HG03432 (cell line): ENCODE measurements around the gene KMT2C.

ENCODE experiments used
- ATAC-seq: cut with Tn5 transposase; IDR thresholded peaks from one replicate; pipeline ENCODE4 v1.9.1; 2021; ENCODE audit warnings: mild to moderate bottlenecking, moderate library complexity; ENCODE audit not compliant: unreplicated experiment

The KMT2C gene

DNA sequence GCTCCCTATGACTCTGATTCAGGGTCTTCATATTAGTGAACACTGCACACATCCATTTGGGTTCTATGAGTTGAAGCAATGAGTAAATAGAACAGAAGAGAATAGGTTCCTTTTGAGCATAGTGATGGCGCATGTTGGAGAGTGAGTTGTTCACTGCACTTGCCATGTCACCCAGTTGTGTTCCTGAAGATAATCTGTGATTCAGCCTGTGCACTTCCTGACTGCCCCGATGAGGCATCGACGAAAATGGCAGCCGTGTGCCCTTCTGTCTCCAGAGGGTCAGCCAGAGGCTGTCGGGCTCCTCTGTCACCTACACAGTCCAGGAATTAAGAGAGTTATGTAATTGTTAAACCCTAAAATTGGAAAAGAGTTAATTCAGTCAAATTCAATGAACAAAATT is 315.6 kb downstream of the KMT2C start:
- ATAC-seq, result no peak

DNA sequence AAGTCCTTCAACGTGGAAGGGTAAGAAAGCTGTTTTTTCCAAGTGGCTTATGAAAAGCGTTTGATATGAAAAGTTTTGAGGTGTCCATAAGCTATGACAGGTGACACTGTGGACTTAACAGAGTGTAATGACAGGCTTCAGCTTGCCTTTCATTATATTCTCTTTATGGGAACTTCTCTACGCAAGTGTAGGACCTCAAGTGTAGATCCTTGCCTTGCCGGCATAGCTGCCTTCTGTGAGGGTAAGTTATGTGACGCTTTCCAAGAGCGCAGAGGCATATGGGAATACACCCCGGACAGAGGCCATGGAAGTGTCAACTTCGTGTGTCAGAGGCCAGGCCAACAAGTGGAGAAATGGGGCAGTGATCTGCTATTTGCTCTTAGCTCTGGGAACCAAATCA is 318.4 kb downstream of the KMT2C start:
- no peak for ATAC-seq

DNA sequence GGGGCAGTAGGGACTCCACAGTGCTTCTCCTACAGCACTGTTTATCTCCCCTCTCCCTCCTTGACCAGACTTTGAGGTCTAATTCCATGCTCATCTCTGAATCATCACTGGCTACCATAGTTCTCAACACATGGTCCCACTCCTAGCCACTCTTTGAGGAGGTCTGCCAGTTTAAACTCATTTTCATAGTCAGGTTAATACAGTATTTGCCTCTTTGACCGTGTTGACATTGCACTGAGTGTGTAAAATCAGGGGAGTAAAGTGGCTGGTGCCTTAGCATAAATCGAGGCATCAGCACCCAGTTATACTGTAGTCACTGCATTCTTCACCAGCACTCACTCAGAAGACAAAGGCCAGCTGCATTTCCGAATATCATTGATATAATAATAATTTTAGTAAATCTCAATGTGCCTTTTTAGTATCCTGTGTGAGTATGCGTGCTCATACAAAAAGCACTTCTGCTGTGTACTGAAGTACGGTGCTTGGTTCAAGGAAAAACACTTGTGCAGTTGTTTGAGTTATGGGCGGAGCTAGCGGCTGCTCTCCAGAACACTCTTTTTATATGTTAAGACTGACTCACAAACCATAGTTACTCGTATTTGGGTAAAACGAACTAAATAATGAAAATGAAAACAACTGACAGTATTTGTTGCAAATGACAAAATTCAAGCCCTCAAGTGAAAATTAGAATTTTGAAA is 320.6 kb downstream of the KMT2C start:
- no peak for ATAC-seq

DNA sequence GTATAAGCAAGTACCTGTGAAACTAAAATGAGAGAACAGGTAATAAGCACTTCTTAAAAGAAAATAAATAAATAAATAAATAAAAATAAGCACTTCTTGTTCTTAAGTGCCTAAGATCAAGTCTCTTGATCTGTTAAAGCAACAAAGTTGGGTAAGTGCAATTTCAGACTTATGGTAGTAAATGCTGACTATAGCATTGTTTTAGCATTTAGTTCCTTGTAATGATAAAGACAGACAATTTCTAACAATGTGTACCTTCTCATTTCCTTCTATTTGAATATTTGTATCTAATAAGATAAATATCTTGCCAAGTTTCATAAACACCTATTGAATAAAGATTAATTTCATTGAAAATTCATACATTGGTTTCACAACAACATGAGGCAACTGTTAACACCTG is 323.0 kb downstream of the KMT2C start:
- no peak for ATAC-seq

DNA sequence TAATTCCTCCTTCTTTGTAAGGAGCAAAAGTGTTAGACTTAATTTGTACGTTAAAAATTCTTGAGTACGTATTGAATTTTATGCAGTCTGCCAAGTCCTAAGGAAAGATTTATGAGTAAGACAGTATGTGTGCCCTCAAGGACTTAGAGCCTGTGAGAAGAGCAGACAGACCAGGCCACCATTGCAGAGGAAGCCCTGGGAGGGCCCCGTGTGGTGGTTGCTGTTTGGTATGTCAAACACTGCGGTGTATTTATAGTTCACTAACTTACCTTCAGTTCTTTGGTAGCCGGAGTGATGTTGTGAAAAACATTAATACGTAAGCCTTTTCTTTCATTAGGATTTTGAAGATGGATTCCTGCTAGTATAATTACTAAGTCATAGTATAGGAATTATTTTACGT is 327.4 kb downstream of the KMT2C start:
- ATAC-seq, result no peak

DNA sequence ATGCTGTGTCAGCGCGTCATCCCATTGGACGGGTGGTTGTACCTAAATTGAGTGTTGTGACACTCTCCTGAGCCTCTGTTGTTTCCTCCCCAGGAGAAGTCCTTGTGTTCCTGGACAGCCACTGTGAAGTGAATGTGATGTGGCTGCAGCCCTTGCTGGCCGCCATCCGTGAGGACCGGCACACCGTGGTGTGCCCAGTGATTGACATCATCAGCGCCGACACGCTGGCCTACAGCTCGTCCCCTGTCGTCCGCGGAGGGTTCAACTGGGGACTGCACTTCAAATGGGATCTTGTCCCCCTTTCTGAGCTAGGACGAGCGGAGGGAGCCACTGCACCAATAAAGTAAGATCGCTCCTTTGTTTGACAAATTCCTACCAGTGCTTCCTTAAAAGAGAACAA is 327.9 kb downstream of the KMT2C start:
- no peak for ATAC-seq

DNA sequence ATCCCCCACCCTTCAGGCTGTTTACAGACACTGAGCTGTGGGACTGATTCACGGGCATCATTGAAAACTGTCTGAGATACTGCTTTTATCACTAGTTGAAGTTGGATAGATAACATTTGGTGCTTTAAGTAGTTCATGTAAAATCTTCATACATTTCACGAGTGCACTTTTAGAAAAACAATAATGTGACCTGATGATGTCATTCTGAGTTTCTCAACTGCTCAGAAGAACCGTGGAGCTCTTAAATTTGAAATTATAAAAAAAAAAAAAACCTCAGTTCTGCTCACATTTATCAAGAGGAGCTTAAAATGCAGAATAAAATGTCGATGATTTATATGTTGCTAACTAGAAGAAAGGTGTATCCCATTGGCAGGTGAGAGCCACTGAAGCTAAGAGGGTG is 328.8 kb downstream of the KMT2C start:
- no peak for ATAC-seq

DNA sequence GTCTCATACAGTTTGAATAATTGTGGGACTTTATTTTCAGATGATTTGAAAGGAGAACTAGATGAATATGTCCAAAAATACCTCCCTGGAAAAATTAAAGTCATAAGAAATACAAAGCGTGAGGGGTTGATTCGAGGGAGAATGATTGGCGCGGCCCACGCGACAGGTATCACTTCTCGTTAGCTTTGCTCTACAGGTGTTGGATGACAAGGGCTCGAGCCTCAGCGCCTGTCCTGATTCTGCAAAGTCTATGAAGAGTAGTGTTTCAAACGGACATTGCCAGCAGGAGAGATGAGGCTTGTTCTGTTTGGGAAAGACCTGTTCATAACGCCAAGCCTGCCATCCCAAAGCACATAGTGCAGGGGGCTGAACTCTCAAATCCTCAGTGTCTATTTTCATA is 330.6 kb downstream of the KMT2C start:
- no peak for ATAC-seq

DNA sequence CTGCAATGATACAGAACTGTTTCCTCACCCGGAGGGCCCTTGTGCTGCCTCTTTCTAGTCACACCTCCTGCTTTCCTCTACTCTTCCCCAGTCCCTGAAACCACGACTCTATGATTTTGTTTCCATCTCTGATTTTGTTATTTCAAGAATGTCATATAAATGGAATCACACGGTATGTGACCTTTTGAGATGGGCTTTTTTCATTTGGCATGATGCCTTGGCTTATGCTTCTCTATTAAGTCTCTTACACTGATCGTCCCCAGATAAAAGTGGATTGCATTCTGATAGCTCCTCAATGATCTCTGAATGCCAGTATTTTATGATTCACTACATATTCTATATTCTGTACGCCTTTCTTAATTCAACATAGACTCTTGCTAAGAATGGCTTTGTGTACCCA is 332.1 kb downstream of the KMT2C start:
- ATAC-seq, result no peak

DNA sequence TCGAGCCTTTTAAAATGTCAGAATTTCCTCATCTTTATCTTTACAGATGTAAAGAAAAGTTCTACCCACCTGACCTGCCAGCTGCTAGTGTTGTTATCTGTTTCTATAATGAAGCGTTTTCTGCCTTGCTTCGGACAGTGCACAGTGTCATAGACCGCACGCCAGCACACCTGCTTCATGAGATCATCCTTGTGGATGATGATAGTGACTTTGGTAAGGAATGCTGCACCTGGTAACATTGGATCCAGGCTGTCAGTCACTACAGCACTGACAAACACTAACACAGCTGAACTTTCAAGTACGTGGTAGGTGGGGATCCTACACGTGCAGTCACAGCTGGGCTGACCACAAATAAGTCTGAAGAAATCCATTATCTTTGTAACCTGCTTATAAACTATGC is 332.7 kb downstream of the KMT2C start:
- ATAC-seq, result no peak

DNA sequence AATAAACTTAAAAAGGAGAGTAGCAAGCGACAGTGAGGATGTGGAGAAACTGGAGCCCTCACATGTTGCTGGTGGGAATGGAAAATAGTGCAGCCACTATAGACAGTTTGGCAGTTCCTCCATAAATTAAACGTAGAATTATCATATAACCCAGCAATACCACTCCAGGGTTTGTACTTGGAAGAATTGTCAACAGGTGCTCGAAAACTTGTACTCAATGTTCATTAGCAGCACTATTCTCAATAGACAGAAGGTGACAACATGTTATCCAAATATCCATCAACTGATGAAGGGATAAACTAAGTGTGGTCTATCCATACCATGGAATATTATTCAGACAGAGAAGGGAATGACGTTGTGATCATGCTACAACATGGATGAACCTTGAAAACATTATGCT is 338.5 kb downstream of the KMT2C start:
- no peak for ATAC-seq

DNA sequence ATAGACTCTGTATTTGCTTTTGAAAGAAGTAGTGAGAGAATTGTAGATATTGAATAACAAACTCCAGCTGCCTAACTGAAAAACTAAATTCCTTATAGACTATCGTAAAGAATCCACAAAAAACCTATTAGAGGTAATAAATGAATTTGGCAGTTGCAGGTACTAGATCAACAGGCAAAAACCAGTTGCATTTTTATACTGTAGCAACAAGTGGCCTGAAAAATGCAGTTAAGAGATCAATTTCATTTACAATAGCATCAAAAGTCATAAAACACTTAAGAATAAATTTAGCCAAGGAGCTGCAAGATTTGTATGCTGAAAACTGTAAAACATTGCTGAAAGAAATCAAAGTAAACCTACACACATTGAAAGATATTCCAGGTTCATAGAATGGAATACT is 340.0 kb downstream of the KMT2C start:
- no peak for ATAC-seq

DNA sequence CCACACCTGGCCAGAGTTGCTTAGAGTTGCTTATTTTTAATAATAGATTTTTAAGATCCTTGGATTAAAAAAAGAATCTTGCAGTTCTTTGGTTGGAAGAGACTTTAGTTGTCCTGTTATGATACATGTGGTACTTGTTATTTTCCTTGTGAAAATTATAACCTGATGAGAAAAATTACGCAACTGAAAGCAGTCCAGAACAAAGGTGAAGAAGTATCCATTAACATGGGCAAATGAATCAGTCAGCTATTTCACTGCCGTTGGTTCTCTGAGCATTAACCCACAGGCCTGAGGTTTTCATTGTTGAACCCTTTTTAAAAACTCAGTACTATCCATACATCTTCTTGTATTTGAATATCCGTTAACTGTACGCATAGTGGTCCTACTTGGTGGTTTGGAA is 342.1 kb downstream of the KMT2C start:
- no peak for ATAC-seq

DNA sequence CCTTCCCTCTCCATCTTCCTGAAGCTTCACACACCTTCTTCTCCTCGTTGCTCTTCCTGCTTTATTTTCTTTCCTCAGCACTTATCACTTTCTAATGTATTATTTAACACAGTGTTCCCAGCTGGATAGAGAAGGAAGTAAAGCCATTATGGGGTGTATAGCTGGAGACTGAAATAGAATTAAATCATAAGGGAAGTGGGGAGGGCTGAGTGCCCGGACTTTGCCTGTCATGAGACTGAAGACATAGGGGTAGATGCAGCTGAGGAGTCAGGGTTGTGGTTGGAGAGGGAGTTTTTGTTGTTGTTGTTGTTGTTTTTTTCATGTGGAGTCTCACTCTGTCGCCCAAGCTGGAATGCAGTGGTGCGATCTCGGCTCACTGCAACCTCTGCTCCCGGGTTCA is 345.1 kb downstream of the KMT2C start:
- ATAC-seq, result no peak

DNA sequence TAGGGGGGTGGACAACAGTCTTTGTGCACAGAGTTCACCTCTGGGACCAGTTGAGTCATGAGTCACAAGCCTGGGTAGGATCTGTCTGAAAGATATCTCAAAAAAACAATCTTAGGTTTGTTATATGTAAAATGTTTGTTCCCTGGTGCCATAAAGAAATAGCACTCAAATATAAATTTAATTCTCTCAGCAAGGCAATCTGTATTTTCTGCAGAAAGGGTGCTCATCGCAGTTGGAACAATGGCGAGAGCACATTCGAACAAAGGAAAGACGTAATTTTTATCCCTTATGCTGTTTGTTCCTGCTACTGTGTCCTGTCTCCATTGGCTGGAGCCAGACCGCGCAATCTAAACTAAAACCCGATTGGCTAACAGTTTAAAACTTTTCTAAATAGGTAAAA is 346.6 kb downstream of the KMT2C start:
- ATAC-seq, result no peak

DNA sequence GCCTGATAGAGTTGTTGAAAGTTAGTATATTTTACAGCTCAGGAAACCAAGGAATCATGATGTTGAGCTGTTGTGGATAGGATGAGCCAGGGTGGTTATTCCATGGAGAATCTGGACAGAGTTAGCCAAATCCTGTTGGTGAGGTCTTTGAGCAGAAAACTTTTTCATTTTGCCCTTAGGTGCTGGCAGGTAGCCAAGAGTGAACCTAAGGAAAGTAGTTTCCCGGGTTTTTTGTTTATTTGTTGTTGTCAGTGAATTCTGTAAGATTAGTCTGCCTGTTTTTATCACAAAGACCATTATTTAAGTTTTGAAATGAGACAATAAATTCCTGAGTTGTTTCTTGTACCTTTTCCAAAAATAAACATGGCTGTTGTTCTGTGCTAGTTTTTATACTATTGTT is 349.3 kb downstream of the KMT2C start:
- ATAC-seq, result no peak

DNA sequence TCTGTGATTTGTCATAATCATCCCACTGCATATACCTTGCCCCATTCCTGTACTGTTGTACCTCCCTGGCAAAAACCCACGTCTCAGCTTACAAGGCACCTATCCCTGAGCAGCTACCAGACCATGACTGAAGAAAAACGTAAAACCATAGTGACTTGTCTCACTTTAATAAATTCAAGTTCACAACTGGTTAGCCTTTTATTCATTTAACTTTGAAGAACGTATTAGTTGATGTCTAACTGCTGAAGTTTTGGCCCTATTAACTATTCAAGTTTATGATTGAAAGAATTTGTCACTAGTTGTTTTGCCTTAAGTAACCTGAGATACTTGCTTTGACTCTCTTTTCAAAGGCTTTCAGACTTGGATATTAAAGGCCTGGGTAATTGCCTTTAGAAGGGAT is 350.7 kb downstream of the KMT2C start:
- no peak for ATAC-seq
